Measurements from ENCODE around the gene LARGE1. TPM values are rescaled to one million over a fixed set of nuclear protein-coding genes. Genes with fewer than 3 reads are reported as not detected.

The LARGE1 gene
- total RNA-seq, 1 experiment from 2014 or later = 1.3 TPM

DNA sequence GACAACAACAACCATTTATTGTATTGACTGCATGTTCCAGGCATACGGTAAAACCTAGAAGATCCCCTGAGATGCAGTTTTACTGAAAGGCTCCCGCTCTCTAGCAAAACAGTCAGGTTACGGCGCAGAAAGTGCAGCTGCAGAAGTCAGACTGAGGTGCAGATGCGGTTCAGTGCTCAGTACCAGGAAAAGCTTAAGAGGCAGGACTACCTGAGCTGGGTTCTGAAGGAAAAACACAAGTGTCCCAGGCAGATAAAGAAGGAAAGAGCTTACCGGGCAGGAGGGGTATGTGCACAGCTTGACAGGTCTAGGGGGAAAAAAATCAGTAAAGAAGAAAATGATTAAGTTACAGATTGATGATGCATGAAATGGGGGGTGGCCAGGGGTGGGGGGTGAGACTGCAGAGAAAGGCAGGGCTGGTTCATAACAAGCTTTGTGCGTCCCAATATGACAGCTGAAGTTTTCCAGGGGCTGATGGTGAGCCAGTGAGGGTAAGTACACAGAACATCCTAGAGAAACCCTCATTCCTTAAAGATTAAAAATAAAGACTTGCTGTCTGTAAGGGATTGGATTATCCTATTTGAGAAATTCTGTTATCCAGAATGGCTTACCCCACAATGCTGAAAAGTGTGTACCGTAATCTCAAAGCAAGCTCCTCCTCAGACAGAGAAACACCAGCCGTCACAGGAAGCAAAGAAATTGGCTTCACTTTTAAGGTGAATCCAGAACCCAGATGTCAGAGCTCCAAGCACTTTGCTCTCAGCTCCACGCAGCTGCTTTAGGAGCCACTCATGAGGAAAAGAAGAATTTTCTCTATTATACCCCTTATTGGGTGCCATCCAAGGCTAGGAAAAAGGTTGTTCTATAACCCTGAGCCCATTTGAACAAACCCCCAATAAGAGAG is 11.9 kb downstream of the LARGE1 start:
- Histone ChIP-seq H3K9ac (ENCODE audit: low read length) (no peak overlapping the region), H3K4me1 (ENCODE audit: insufficient read depth, low read length) (no peaks in the 10 kb centered on the region), H3K9me3 (ENCODE audit: low read length) (no peaks in the 10 kb centered on the region), H3K27me3 (ENCODE audit: low read length) (no peaks in the 10 kb centered on the region), H3K4me2 (ENCODE audit: low read length) (no peak overlapping the region), H3K27ac (ENCODE audit: low read length) (no peak overlapping the region), H3F3A (ENCODE audit: low read length, unreplicated experiment) (no peaks in the 10 kb centered on the region), H4K20me1 (ENCODE audit: low read length) (no peaks in the 10 kb centered on the region), H3K36me3 (ENCODE audit: low read depth, low read length) (no peaks in the 10 kb centered on the region), H2AFZ (ENCODE audit: low read length) (no peak overlapping the region), H3K4me3 (ENCODE audit: low read length) (no peak overlapping the region), H3K9me2 (replicated peaks; ENCODE audit: low read length) (no peaks in the 10 kb centered on the region), H3K79me2 (ENCODE audit: low read length) (no peaks in the 10 kb centered on the region)
- DNase-seq (no peak), ATAC-seq (no peak)
- no TSS peak for BruUV-seq (replicated peaks)
- ChIA-PET POLR2A (ENCODE audit: unreplicated experiment) (no interaction called here), CTCF (no interaction called here)
- TF ChIP-seq EZH2phosphoT487 (IDR thresholded peaks at IDR 0.05; ENCODE audit: borderline replicate concordance, low read length) (no peak), EZH2 (IDR thresholded peaks at IDR 0.05; ENCODE audit: low read length, unreplicated experiment) (no peak)
- TF ChIP-seq, protein P1, sequence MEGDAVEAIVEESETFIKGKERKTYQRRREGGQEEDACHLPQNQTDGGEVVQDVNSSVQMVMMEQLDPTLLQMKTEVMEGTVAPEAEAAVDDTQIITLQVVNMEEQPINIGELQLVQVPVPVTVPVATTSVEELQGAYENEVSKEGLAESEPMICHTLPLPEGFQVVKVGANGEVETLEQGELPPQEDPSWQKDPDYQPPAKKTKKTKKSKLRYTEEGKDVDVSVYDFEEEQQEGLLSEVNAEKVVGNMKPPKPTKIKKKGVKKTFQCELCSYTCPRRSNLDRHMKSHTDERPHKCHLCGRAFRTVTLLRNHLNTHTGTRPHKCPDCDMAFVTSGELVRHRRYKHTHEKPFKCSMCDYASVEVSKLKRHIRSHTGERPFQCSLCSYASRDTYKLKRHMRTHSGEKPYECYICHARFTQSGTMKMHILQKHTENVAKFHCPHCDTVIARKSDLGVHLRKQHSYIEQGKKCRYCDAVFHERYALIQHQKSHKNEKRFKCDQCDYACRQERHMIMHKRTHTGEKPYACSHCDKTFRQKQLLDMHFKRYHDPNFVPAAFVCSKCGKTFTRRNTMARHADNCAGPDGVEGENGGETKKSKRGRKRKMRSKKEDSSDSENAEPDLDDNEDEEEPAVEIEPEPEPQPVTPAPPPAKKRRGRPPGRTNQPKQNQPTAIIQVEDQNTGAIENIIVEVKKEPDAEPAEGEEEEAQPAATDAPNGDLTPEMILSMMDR (conservative IDR thresholded peaks at IDR 0.05; ENCODE audit: low read depth, low read length) = no peak
- intact Hi-C loops (cut with micrococcal nuclease) = no loop called here

DNA sequence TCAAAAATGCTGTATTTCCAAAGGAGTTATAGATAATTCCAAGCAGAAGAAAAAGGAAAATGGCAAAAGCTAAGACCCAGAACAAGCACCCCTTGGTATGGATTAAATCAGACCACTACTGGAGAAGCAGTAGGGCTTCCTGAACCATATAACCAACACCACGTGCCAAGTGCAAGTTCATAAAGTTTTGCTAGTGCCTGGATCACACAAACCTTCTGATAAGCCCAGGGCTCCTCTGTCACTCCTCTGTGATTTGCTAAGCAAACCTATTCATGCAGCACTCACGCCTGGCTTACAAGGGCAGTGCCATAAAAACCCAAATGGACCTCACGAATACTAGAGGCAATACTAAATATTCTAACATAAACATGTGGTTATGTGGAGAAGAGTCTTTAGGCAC is 13.3 kb downstream of the LARGE1 start:
- TF ChIP-seq EZH2 (IDR thresholded peaks at IDR 0.05; ENCODE audit: low read length, unreplicated experiment) (no peak), EZH2phosphoT487 (IDR thresholded peaks at IDR 0.05; ENCODE audit: borderline replicate concordance, low read length) (no peak)
- TF ChIP-seq, protein P1 (conservative IDR thresholded peaks at IDR 0.05; ENCODE audit: low read depth, low read length) = no peak
- POLR2A ChIA-PET (ENCODE audit: unreplicated experiment) = no interaction called here
- Histone ChIP-seq H3K4me2 (ENCODE audit: low read length) (no peak overlapping the region), H3K79me2 (ENCODE audit: low read length) (no peaks in the 10 kb centered on the region), H2AFZ (ENCODE audit: low read length) (no peak overlapping the region), H3K4me3 (ENCODE audit: low read length) (no peak overlapping the region), H3K9me2 (replicated peaks; ENCODE audit: low read length) (no peaks in the 10 kb centered on the region), H3K9ac (ENCODE audit: low read length) (no peak overlapping the region), H3K4me1 (ENCODE audit: insufficient read depth, low read length) (no peaks in the 10 kb centered on the region), H3K27ac (ENCODE audit: low read length) (no peak overlapping the region), H3F3A (ENCODE audit: low read length, unreplicated experiment) (no peaks in the 10 kb centered on the region), H4K20me1 (ENCODE audit: low read length) (no peaks in the 10 kb centered on the region), H3K9me3 (ENCODE audit: low read length) (no peaks in the 10 kb centered on the region), H3K36me3 (ENCODE audit: low read depth, low read length) (no peaks in the 10 kb centered on the region), H3K27me3 (ENCODE audit: low read length) (no peaks in the 10 kb centered on the region)
- BruUV-seq (replicated peaks) = no TSS peak
- intact Hi-C loops (cut with micrococcal nuclease) = no loop called here
- ATAC-seq = no peak
- CTCF ChIA-PET = no interaction called here
- DNase-seq = no peak

DNA sequence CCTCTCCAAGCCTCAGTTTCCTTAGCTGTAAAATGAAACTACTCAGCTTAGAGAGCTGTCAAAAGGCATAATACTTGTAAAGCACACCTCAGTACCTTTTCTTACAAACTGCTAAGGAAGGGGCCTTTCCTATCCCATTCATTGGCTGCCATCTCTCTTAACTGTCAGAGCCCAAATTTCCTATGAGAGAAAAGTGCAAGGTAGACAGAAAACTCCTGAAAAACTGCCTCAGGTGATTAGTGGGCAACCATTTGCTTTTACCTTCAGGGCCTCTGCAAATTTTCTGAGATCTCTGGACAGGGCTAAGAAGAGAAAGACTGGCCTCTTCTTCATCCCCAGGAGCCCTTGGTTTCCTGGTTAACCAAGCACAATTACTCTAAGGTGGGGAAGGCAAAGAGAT is 13.8 kb downstream of the LARGE1 start:
- H3K27ac ChIP-seq (ENCODE audit: low read length) = no peak overlapping the region
- CTCF ChIA-PET = no interaction called here
- no peaks in the 10 kb centered on the region for H4K20me1 ChIP-seq (ENCODE audit: low read length)
- H3K9me2 ChIP-seq (replicated peaks; ENCODE audit: low read length) = no peaks in the 10 kb centered on the region
- no peaks in the 10 kb centered on the region for H3K9me3 ChIP-seq (ENCODE audit: low read length)
- H3K36me3 ChIP-seq (ENCODE audit: low read depth, low read length) = no peaks in the 10 kb centered on the region
- no peak overlapping the region for H3K4me3 ChIP-seq (ENCODE audit: low read length)
- H3K27me3 ChIP-seq (ENCODE audit: low read length) = no peaks in the 10 kb centered on the region
- no peak for ATAC-seq
- H3K9ac ChIP-seq (ENCODE audit: low read length) = no peak overlapping the region
- no peak overlapping the region for H3K4me2 ChIP-seq (ENCODE audit: low read length)
- no peaks in the 10 kb centered on the region for H3F3A ChIP-seq (ENCODE audit: low read length, unreplicated experiment)
- intact Hi-C loops (cut with micrococcal nuclease) = no loop called here
- POLR2A ChIA-PET (ENCODE audit: unreplicated experiment) = no interaction called here
- H3K4me1 ChIP-seq (ENCODE audit: insufficient read depth, low read length) = no peaks in the 10 kb centered on the region
- no TSS peak for BruUV-seq (replicated peaks)
- no peaks in the 10 kb centered on the region for H3K79me2 ChIP-seq (ENCODE audit: low read length)
- TF ChIP-seq, protein P1 (conservative IDR thresholded peaks at IDR 0.05; ENCODE audit: low read depth, low read length) = no peak
- no peak for TF ChIP-seq EZH2phosphoT487 (IDR thresholded peaks at IDR 0.05; ENCODE audit: borderline replicate concordance, low read length)
- TF ChIP-seq EZH2 (IDR thresholded peaks at IDR 0.05; ENCODE audit: low read length, unreplicated experiment) = no peak
- DNase-seq = no peak
- no peak overlapping the region for H2AFZ ChIP-seq (ENCODE audit: low read length)
